ENCODE measurements around the gene SMAP2.

DNA sequence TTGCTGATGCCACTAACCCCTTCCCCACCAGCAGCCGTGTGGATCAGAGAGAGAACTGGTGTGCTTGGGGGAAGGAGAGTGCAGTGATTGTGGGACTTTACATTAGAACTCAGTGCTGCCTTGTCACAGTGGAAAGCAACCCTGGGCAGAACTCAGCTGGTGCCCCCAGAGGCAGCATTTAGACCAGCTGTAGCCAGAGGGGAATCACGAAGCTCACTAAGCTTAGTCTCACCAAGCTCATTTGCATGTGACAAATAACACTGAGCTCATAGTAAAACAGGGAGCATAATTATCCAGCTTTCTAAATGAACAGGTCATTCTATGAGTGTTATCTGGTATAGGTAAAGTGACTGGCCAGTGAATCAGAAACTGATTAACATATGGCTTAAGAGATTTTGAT lies 9.8 kb upstream of the SMAP2 start:
- TF ChIP-seq, protein P1, sequence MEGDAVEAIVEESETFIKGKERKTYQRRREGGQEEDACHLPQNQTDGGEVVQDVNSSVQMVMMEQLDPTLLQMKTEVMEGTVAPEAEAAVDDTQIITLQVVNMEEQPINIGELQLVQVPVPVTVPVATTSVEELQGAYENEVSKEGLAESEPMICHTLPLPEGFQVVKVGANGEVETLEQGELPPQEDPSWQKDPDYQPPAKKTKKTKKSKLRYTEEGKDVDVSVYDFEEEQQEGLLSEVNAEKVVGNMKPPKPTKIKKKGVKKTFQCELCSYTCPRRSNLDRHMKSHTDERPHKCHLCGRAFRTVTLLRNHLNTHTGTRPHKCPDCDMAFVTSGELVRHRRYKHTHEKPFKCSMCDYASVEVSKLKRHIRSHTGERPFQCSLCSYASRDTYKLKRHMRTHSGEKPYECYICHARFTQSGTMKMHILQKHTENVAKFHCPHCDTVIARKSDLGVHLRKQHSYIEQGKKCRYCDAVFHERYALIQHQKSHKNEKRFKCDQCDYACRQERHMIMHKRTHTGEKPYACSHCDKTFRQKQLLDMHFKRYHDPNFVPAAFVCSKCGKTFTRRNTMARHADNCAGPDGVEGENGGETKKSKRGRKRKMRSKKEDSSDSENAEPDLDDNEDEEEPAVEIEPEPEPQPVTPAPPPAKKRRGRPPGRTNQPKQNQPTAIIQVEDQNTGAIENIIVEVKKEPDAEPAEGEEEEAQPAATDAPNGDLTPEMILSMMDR (IDR thresholded peaks at IDR 0.05), result no peak
- TF ChIP-seq POLR2A (IDR thresholded peaks at IDR 0.05), result no peak

All from right lobe of liver (tissue), 4 donors.